Measurements from ENCODE around the gene SPHK1. TPM values are rescaled to one million over a fixed set of nuclear protein-coding genes. Genes with fewer than 3 reads are reported as not detected.

The SPHK1 gene
- total and polyA plus RNA-seq, 2 donors (not counting 3 experiments of a cell fraction or from before 2014, with no cell fraction given) = 85.6 to 97.4 TPM

GRCh38 chr17:76360461-76360860 lies 23.9 kb upstream of the SPHK1 start:
- H3K36me3 ChIP-seq (ENCODE audit: control insufficient read depth in 2 of 2, extremely low read depth in 1 of 2, insufficient read depth in 2 of 2, low read length in 2 of 2) = no peaks in the 10 kb centered on the region
- no TSS peak for BruUV-seq (replicated peaks)
- no peak overlapping the region for H3K4me2 ChIP-seq (ENCODE audit: insufficient read depth, low read length)
- FAIRE-seq (no peak), DNase-seq (ENCODE audit: low read depth, low spot score) (no peak)
- ChIA-PET CTCF (interaction anchor here (0.9 to 1.7 kb wide), 2 partner anchors 10 to 31 kb away, joined by 3 to 6 read pairs; no protein-coding TSS in a partner anchor), POLR2A (no interaction called here)
- no peak overlapping the region for H3K9ac ChIP-seq (replicated peaks; ENCODE audit: extremely low read depth, insufficient read depth, low read length)
- no peaks in the 10 kb centered on the region for H3K27me3 ChIP-seq (ENCODE audit: control insufficient read depth in 2 of 2, insufficient read depth in 2 of 2, low read length in 2 of 2)
- H3K79me2 ChIP-seq (ENCODE audit: control insufficient read depth, insufficient read depth, low read length) = no peaks in the 10 kb centered on the region
- H3K27ac ChIP-seq (ENCODE audit: insufficient read depth, low read depth, low read length) = no peak overlapping the region
- no peaks in the 10 kb centered on the region for H3K9me1 ChIP-seq (replicated peaks; ENCODE audit: control insufficient read depth, extremely low read depth, insufficient read depth, low read length)
- H3K9me3 ChIP-seq (replicated peaks; ENCODE audit: control insufficient read depth, insufficient read depth, low read length) = no peaks in the 10 kb centered on the region
- no peak overlapping the region for H3K4me3 ChIP-seq (replicated peaks in 1 of 3; ENCODE audit: insufficient read depth in 1 of 3, low read depth in 1 of 3, low read length in 3 of 3)
- intact Hi-C loops (cut with micrococcal nuclease) (no loop called here), dilution Hi-C loops (cut with MboI; ENCODE audit: extremely low pct_ligation_motif_present, low sequenced_read_pairs) (no loop called here)
- H2AFZ ChIP-seq (ENCODE audit: low read depth, low read length) = no peak overlapping the region
- H3K4me1 ChIP-seq (ENCODE audit: control insufficient read depth, extremely low read depth, insufficient read depth, low read length) = no peaks in the 10 kb centered on the region
- TF ChIP-seq CTCF (IDR thresholded peaks at IDR 0.05; ENCODE audit: extremely low read depth in 1 of 2, insufficient read depth in 1 of 2, low read depth in 1 of 2, low read length in 2 of 2) (no peak), EZH2 (IDR thresholded peaks at IDR 0.05; ENCODE audit: borderline replicate concordance, low read depth, low read length, severe bottlenecking) (no peak), JUN (IDR thresholded peaks at IDR 0.05; ENCODE audit: borderline replicate concordance, insufficient read depth, insufficient read length, low read depth) (no peak), GATA2 (IDR thresholded peaks at IDR 0.05; ENCODE audit: insufficient read depth, insufficient read length, low read depth, low read length) (no peak), MAX (IDR thresholded peaks at IDR 0.05; ENCODE audit: insufficient read depth, insufficient read length) (no peak), MYC (IDR thresholded peaks at IDR 0.05; ENCODE audit: low read depth, low read length) (no peak), POLR2A (IDR thresholded peaks at IDR 0.05; ENCODE audit: low read depth, low read length) (no peak), FOS (IDR thresholded peaks at IDR 0.05; ENCODE audit: borderline replicate concordance, insufficient read depth, low read length) (no peak), POLR2AphosphoS5 (IDR thresholded peaks at IDR 0.05; ENCODE audit: insufficient read depth, low read depth, low read length) (no peak)
- H4K20me1 ChIP-seq (replicated peaks; ENCODE audit: control insufficient read depth, extremely low read depth, insufficient read depth, low read length) = no peaks in the 10 kb centered on the region

Measured in endothelial cell of umbilical vein (primary cell).